Umbilical cord (tissue), 2 donors: ENCODE data around the gene IL22RA1. TPM values are rescaled to one million over a fixed set of nuclear protein-coding genes. Genes with fewer than 3 reads are reported as not detected.
A peak's percentile ranks its signal among the peaks of the same experiment; 100 is the strongest.

Experiments used
- DNase-seq: peaks from one replicate; pipeline ENCODE4 v3.0.0-alpha.2; 2015; ENCODE audit warnings: low spot score
- total RNA-seq: library from RNA; depleted of rRNA; stranded (reverse); fragments of >200 nt; gene quantifications from one replicate; pipeline ENCODE4 v1.2.3, GENCODE V29; 2014; ENCODE audit warnings: low replicate concordance; ENCODE audit not compliant: insufficient read depth

The IL22RA1 gene
- total RNA-seq, 1 donor from 2014 or later, result 3.1 TPM

GRCh38 chr1:24165500-24165899, 22.6 kb upstream of the IL22RA1 start:
- no peak for DNase-seq

- no peak for DNase-seq
Observed at GRCh38 chr1:24164004-24164403, 21.1 kb upstream of the IL22RA1 start.

- peak; percentile 69 for DNase-seq
Observed at GRCh38 chr1:24162201-24162600, 19.3 kb upstream of the IL22RA1 start.

GRCh38 chr1:24161270-24161669, 18.3 kb upstream of the IL22RA1 start:
- peak; percentile 49 for DNase-seq

GRCh38 chr1:24159366-24159765, 16.4 kb upstream of the IL22RA1 start:
- DNase-seq, result no peak

GRCh38 chr1:24157918-24158481, 15.1 kb upstream of the IL22RA1 start:
- no peak for DNase-seq

GRCh38 chr1:24156542-24157260, 13.8 kb upstream of the IL22RA1 start:
- DNase-seq, result no peak

GRCh38 chr1:24155011-24155782, 12.3 kb upstream of the IL22RA1 start:
- DNase-seq, result no peak

- DNase-seq, result no peak
Observed at GRCh38 chr1:24154215-24154614, 11.3 kb upstream of the IL22RA1 start.

- no peak for DNase-seq
Observed at GRCh38 chr1:24152631-24153494, 9.9 kb upstream of the IL22RA1 start.

- peak; percentile 24 for DNase-seq
Observed at GRCh38 chr1:24151175-24151533, 8.2 kb upstream of the IL22RA1 start.

- DNase-seq, result peak; percentile 82
Observed at GRCh38 chr1:24150234-24151174, 7.6 kb upstream of the IL22RA1 start.

- DNase-seq, result peak; percentile 55
Observed at GRCh38 chr1:24149866-24150233, 6.9 kb upstream of the IL22RA1 start.

- no peak for DNase-seq
Observed at GRCh38 chr1:24147816-24148215, 4.9 kb upstream of the IL22RA1 start.

GRCh38 chr1:24147194-24147593, 4.3 kb upstream of the IL22RA1 start:
- no peak for DNase-seq

GRCh38 chr1:24141311-24141997, 1.5 kb downstream of the IL22RA1 start:
- no peak for DNase-seq

- DNase-seq, result no peak
Observed at GRCh38 chr1:24140741-24141181, 2.2 kb downstream of the IL22RA1 start.

GRCh38 chr1:24139841-24140425, 3.0 kb downstream of the IL22RA1 start:
- no peak for DNase-seq

GRCh38 chr1:24139222-24139489, 3.8 kb downstream of the IL22RA1 start:
- DNase-seq, result no peak
